Keratinocyte (primary cell): Measurements from ENCODE around the gene CCL7. TPM values are rescaled to one million over a fixed set of nuclear protein-coding genes. Genes with fewer than 3 reads are reported as not detected.

Source experiments
- DNase-seq: peaks from one replicate; pipeline ENCODE4 v3.0.0-alpha.2; 2011; ENCODE audit warnings: low read depth, missing footprints, low spot score
- FAIRE-seq: peaks from 2 replicates; lab custom pipeline; 2011; peaks lifted over from hg19 to GRCh38; lab: Jason Lieb, UNC
- H2AFZ ChIP-seq: 2 replicates; pipeline ENCODE4 v1.6.0; 2012; ENCODE audit warnings: low read length, control low read depth, inconsistent platforms; ENCODE audit not compliant: control insufficient read depth
- H3K27ac ChIP-seq: 2 replicates; pipeline ENCODE4 v1.5.1; 2011; ENCODE audit warnings: low read length; ENCODE audit not compliant: control insufficient read depth, insufficient read depth
- H3K27me3 ChIP-seq: 3 replicates; pipeline ENCODE4 v1.6.0; 2011; ENCODE audit warnings: low read length; ENCODE audit not compliant: control insufficient read depth, insufficient read depth; ENCODE audit errors: extremely low read depth
- H3K36me3 ChIP-seq, 2 experiments: 2 replicates in 1 of 2; 3 replicates in 1 of 2; pipeline ENCODE4 v1.5.1; 2011; ENCODE audit warnings: low read length in 2 of 2, mild to moderate bottlenecking in 1 of 2; ENCODE audit not compliant: control insufficient read depth in 2 of 2, insufficient read depth in 2 of 2; ENCODE audit errors: extremely low read depth in 1 of 2
- H3K4me1 ChIP-seq: 3 replicates; pipeline ENCODE4 v1.5.1; 2011; ENCODE audit warnings: low read length; ENCODE audit not compliant: control insufficient read depth, insufficient read depth; ENCODE audit errors: extremely low read depth
- H3K4me2 ChIP-seq: 3 replicates; pipeline ENCODE4 v1.6.0; 2011; ENCODE audit warnings: low read depth, low read length; ENCODE audit not compliant: control insufficient read depth, insufficient read depth; ENCODE audit errors: extremely low read depth
- H3K4me3 ChIP-seq, 3 experiments: fragments of 200-600 bp in 1 of 3; sonication (generic) in 1 of 3; 2 replicates in 2 of 3; 3 replicates in 1 of 3; pipeline ENCODE4 v1.5.1; 2011 to 2016; ENCODE audit warnings: low read length in 3 of 3, mild to moderate bottlenecking in 3 of 3, control low read depth in 2 of 3, inconsistent platforms in 1 of 3, low read depth in 1 of 3, mixed read lengths in 1 of 3, mixed run types in 1 of 3, moderate library complexity in 1 of 3; ENCODE audit not compliant: control insufficient read depth in 2 of 3, insufficient read depth in 2 of 3; ENCODE audit errors: extremely low read depth in 1 of 3
- H3K79me2 ChIP-seq: 2 replicates; pipeline ENCODE4 v1.6.0; 2012; ENCODE audit warnings: low read length; ENCODE audit not compliant: control insufficient read depth, insufficient read depth
- H3K9ac ChIP-seq: 3 replicates; pipeline ENCODE4 v1.6.0; 2011; ENCODE audit warnings: low read length; ENCODE audit not compliant: control insufficient read depth, insufficient read depth; ENCODE audit errors: extremely low read depth
- H3K9me1 ChIP-seq: 3 replicates; pipeline ENCODE4 v1.6.0; 2011; ENCODE audit warnings: low read length; ENCODE audit not compliant: control insufficient read depth, insufficient read depth; ENCODE audit errors: extremely low read depth
- H3K9me3 ChIP-seq: 2 replicates; pipeline ENCODE4 v1.5.1; 2012; ENCODE audit warnings: low read depth, low read length; ENCODE audit not compliant: control insufficient read depth
- H4K20me1 ChIP-seq: 3 replicates; pipeline ENCODE4 v1.6.0; 2011; ENCODE audit warnings: low read length; ENCODE audit not compliant: control insufficient read depth, insufficient read depth; ENCODE audit errors: extremely low read depth
- EZH2 ChIP-seq: IDR thresholded peaks from one replicate; pipeline ENCODE4 v1.6.1; 2012; ENCODE audit warnings: inconsistent platforms, mild to moderate bottlenecking, low read length, moderate library complexity
- dilution Hi-C: fragments of 300-500 bp; cut with MboI; formaldehyde crosslinking; loops from one replicate; pipeline ENCODE4 v1.7.0; 2020; ENCODE audit warnings: low sequenced_read_pairs; ENCODE audit not compliant: extremely low pct_ligation_motif_present
- polyA plus RNA-seq, 5 experiments: library from polyadenylated mRNA; depleted of rRNA in 3 of 5; stranded (reverse) in 3 of 5; stranded (forward) in 1 of 5; unstranded in 1 of 5; fragments of >200 nt; gene quantifications; 1 replicate in 1 of 5; 2 replicates in 3 of 5; 3 replicates in 1 of 5; pipeline versions ENCODE4 v1.2.1 to v1.2.3, GENCODE V29; 2011 to 2012; ENCODE audit warnings: missing spikeins in 2 of 5, low read depth in 1 of 5, low replicate concordance in 1 of 5
- TF ChIP-seq, protein P1 (sequence below), 3 experiments: IDR thresholded peaks in 1 of 3; conservative IDR thresholded peaks in 1 of 3; optimal IDR thresholded peaks in 1 of 3; 2 replicates in 2 of 3; 3 replicates in 1 of 3; pipeline versions ENCODE3 to v1.5.1; 2011; ENCODE audit warnings: low read length in 3 of 3, mild to moderate bottlenecking in 3 of 3, moderate library complexity in 2 of 3, control low read depth in 1 of 3, inconsistent platforms in 1 of 3; ENCODE audit not compliant: insufficient read depth in 2 of 3; ENCODE audit errors: extremely low read depth in 1 of 3

Gene CCL7
- polyA plus RNA-seq, 1 donor (not counting 4 experiments of a cell fraction or from before 2014, with no cell fraction given): not detected

DNA sequence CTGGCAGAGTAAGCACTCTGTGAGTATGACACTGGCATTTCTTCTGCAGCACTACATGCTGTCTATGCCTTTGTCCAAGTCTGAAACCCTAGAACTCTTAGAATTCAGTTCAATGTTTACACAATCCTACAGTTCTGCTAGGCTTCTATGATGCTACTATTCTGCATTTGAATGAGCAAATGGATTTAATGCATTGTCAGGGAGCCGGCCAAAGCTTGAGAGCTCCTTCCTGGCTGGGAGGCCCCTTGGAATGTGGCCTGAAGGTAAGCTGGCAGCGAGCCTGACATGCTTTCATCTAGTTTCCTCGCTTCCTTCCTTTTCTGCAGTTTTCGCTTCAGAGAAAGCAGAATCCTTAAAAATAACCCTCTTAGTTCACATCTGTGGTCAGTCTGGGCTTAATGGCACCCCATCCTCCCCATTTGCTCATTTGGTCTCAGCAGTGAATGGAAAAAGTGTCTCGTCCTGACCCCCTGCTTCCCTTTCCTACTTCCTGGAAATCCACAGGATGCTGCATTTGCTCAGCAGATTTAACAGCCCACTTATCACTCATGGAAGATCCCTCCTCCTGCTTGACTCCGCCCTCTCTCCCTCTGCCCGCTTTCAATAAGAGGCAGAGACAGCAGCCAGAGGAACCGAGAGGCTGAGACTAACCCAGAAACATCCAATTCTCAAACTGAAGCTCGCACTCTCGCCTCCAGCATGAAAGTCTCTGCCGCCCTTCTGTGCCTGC is 15.2 kb upstream of the CCL7 start, which contains the start of gene CCL2:
Gene CCL2 (plus strand): TSS at position 635 of the 730 bp plus-strand sequence. CDS start 65 bp downstream, at position 700.
- DNase-seq (no peak), FAIRE-seq (peak; percentile 83)
- Histone ChIP-seq H3K27me3 (peaks cover 9% of the 10 kb centered on the region), H3K9ac (no peak within 1 kb of the TSS), H3K4me2 (peak within 1 kb of the TSS; percentile 57), H3K36me3 (no peaks in the 10 kb centered on the region), H2AFZ (peak within 1 kb of the TSS; percentile 81), H4K20me1 (no peaks in the 10 kb centered on the region), H3K9me3 (no peaks in the 10 kb centered on the region), H3K27ac (no peak within 1 kb of the TSS), H3K79me2 (no peaks in the 10 kb centered on the region), H3K4me1 (peaks cover 26% of the 10 kb centered on the region), H3K9me1 (no peaks in the 10 kb centered on the region), H3K4me3 (peak within 1 kb of the TSS in 2 of 3 experiments; percentile 18 to 55)
- TF ChIP-seq, protein P1, sequence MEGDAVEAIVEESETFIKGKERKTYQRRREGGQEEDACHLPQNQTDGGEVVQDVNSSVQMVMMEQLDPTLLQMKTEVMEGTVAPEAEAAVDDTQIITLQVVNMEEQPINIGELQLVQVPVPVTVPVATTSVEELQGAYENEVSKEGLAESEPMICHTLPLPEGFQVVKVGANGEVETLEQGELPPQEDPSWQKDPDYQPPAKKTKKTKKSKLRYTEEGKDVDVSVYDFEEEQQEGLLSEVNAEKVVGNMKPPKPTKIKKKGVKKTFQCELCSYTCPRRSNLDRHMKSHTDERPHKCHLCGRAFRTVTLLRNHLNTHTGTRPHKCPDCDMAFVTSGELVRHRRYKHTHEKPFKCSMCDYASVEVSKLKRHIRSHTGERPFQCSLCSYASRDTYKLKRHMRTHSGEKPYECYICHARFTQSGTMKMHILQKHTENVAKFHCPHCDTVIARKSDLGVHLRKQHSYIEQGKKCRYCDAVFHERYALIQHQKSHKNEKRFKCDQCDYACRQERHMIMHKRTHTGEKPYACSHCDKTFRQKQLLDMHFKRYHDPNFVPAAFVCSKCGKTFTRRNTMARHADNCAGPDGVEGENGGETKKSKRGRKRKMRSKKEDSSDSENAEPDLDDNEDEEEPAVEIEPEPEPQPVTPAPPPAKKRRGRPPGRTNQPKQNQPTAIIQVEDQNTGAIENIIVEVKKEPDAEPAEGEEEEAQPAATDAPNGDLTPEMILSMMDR (optimal IDR thresholded peaks at IDR 0.05 in 1 of 3, IDR thresholded peaks at IDR 0.05 in 1 of 3, conservative IDR thresholded peaks at IDR 0.05 in 1 of 3; ENCODE audit: extremely low read depth in 1 of 3, insufficient read depth in 2 of 3, low read length in 3 of 3): no peak
- dilution Hi-C loops: no loop called here

DNA sequence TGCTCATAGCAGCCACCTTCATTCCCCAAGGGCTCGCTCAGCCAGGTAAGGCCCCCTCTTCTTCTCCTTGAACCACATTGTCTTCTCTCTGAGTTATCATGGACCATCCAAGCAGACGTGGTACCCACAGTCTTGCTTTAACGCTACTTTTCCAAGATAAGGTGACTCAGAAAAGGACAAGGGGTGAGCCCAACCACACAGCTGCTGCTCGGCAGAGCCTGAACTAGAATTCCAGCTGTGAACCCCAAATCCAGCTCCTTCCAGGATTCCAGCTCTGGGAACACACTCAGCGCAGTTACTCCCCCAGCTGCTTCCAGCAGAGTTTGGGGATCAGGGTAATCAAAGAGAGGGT is 14.7 kb upstream of the CCL7 start:
- H4K20me1 ChIP-seq: no peaks in the 10 kb centered on the region
- peak overlapping the region; percentile 60 for H2AFZ ChIP-seq
- H3K36me3 ChIP-seq: no peaks in the 10 kb centered on the region
- H3K4me2 ChIP-seq: peak overlapping the region; percentile 57
- H3K9me3 ChIP-seq: no peaks in the 10 kb centered on the region
- DNase-seq (no peak), FAIRE-seq (no peak)
- H3K9me1 ChIP-seq: no peaks in the 10 kb centered on the region
- peaks cover 26% of the 10 kb centered on the region for H3K4me1 ChIP-seq
- H3K27ac ChIP-seq: no peak overlapping the region
- H3K27me3 ChIP-seq: peaks cover 9% of the 10 kb centered on the region
- H3K79me2 ChIP-seq: no peaks in the 10 kb centered on the region
- no peak for TF ChIP-seq EZH2
- TF ChIP-seq, protein P1 (optimal IDR thresholded peaks at IDR 0.05 in 1 of 3, IDR thresholded peaks at IDR 0.05 in 1 of 3, conservative IDR thresholded peaks at IDR 0.05 in 1 of 3; ENCODE audit: extremely low read depth in 1 of 3, insufficient read depth in 2 of 3, low read length in 3 of 3): no peak
- H3K9ac ChIP-seq: no peak overlapping the region
- H3K4me3 ChIP-seq: no peak overlapping the region
- dilution Hi-C loops: no loop called here
